ENCODE data around the gene SIRT7.

The SIRT7 gene

GRCh38 chr17:81961521-81962498 is 43.8 kb upstream of the SIRT7 start:
- peaks cover 19% of the 10 kb centered on the region for H3K4me1 Mint-ChIP-seq
- H3K27me3 Mint-ChIP-seq (ENCODE audit: low read depth), result peaks cover 60% of the 10 kb centered on the region
- H3K27ac Mint-ChIP-seq, result peak overlapping the region in 1 of 3 experiments; percentile 66
- H3K9me3 Mint-ChIP-seq, result no peaks in the 10 kb centered on the region
- H3K4me3 Mint-ChIP-seq, result peak overlapping the region; percentile 55 to 80 (median 67)
- no peaks in the 10 kb centered on the region for H3K36me3 Mint-ChIP-seq (ENCODE audit: low read depth)
- no peak for TF ChIP-seq CTCF (IDR thresholded peaks at IDR 0.05; ENCODE audit: unreplicated experiment in 3 of 3)

- H3K27me3 Mint-ChIP-seq (ENCODE audit: low read depth), result peaks cover 56% of the 10 kb centered on the region
- peak; percentile 9 to 32 (median 26) for TF ChIP-seq CTCF (IDR thresholded peaks at IDR 0.05; ENCODE audit: unreplicated experiment in 3 of 3)
- H3K27ac Mint-ChIP-seq, result no peak within 1 kb of the TSS
- H3K4me1 Mint-ChIP-seq, result peaks cover 19% of the 10 kb centered on the region
- H3K4me3 Mint-ChIP-seq, result peak within 1 kb of the TSS in 2 of 3 experiments; percentile 44 to 55
- no peaks in the 10 kb centered on the region for H3K36me3 Mint-ChIP-seq (ENCODE audit: low read depth)
- H3K9me3 Mint-ChIP-seq, result no peaks in the 10 kb centered on the region
These were observed 43.1 kb upstream of the SIRT7 start, which contains the start of gene NOTUM for GRCh38 chr17:81961087-81961511. NOTUM (minus strand) TSS chr17:81961187; CDS start chr17:81960909, 278 bp downstream.

- TF ChIP-seq CTCF (IDR thresholded peaks at IDR 0.05; ENCODE audit: unreplicated experiment in 3 of 3), result no peak
- H3K4me3 Mint-ChIP-seq, result peak overlapping the region in 2 of 3 experiments; percentile 21 to 44
- no peak overlapping the region for H3K27ac Mint-ChIP-seq
- H3K9me3 Mint-ChIP-seq, result no peaks in the 10 kb centered on the region
- H3K4me1 Mint-ChIP-seq, result peaks cover 19% of the 10 kb centered on the region
- H3K27me3 Mint-ChIP-seq (ENCODE audit: low read depth), result peaks cover 53% of the 10 kb centered on the region
- H3K36me3 Mint-ChIP-seq (ENCODE audit: low read depth), result no peaks in the 10 kb centered on the region
These were observed 42.4 kb upstream of the SIRT7 start for GRCh38 chr17:81960130-81960958.

- Mint-ChIP-seq H3K27me3 (ENCODE audit: low read depth) (peaks cover 47% of the 10 kb centered on the region), H3K4me3 (peak overlapping the region in 2 of 3 experiments; percentile 74 to 79), H3K27ac (no peak overlapping the region), H3K36me3 (ENCODE audit: low read depth) (no peaks in the 10 kb centered on the region), H3K9me3 (no peaks in the 10 kb centered on the region), H3K4me1 (peaks cover 13% of the 10 kb centered on the region)
- peak; percentile 74 to 78 (median 76) for TF ChIP-seq CTCF (IDR thresholded peaks at IDR 0.05; ENCODE audit: unreplicated experiment in 3 of 3)
These were observed 41.6 kb upstream of the SIRT7 start for GRCh38 chr17:81959362-81960129.

GRCh38 chr17:81958633-81959342 is 40.8 kb upstream of the SIRT7 start:
- Mint-ChIP-seq H3K4me3 (peak overlapping the region; percentile 74 to 79 (median 76)), H3K36me3 (ENCODE audit: low read depth) (no peaks in the 10 kb centered on the region), H3K9me3 (no peaks in the 10 kb centered on the region)

More at GRCh38 chr17:81958633-81959342, 40.8 kb upstream of the SIRT7 start:
- no peak for TF ChIP-seq CTCF (IDR thresholded peaks at IDR 0.05; ENCODE audit: unreplicated experiment in 3 of 3)
- H3K4me1 Mint-ChIP-seq, result peaks cover 6% of the 10 kb centered on the region
- H3K27me3 Mint-ChIP-seq (ENCODE audit: low read depth), result peaks cover 39% of the 10 kb centered on the region
- peak overlapping the region in 1 of 3 experiments; percentile 39 for H3K27ac Mint-ChIP-seq

Data from nephron (organoid).